ENCODE data around the gene ZNF346. TPM values are rescaled to one million over a fixed set of nuclear protein-coding genes. Genes with fewer than 3 reads are reported as not detected.
A peak's percentile ranks its signal among the peaks of the same experiment; 100 is the strongest.
"Not testable (repeated sequence)": the region's sequence is repeated elsewhere in the genome, so short reads cannot be mapped to it uniquely, and the experiment has no call there.

ZNF346 gene
- total RNA-seq, 2 donors from 2014 or later: 23.5 to 46.9 TPM

- no peak for ATAC-seq
- no peak overlapping the region for H3K4me3 Mint-ChIP-seq
Measured at GRCh38 chr5:176996780-176997179, 25.7 kb upstream of the ZNF346 start.

GRCh38 chr5:176998828-176999227 is 23.7 kb upstream of the ZNF346 start:
- ATAC-seq: no peak
- H3K27me3 Mint-ChIP-seq: no peaks in the 10 kb centered on the region
- H3K4me3 Mint-ChIP-seq: no peak overlapping the region
- H3K4me1 Mint-ChIP-seq (ENCODE audit: low read depth in 2 of 2): peaks cover 41 to 59% of the 10 kb centered on the region in 2 donors
- H3K36me3 Mint-ChIP-seq: no peaks in the 10 kb centered on the region
- no peak overlapping the region for H3K27ac Mint-ChIP-seq
- H3K9me3 Mint-ChIP-seq: no peaks in the 10 kb centered on the region
- DNase-seq (ENCODE audit: low spot score): no peak

More at GRCh38 chr5:176996780-176997179, 25.7 kb upstream of the ZNF346 start:
- Mint-ChIP-seq H3K9me3 (no peaks in the 10 kb centered on the region), H3K36me3 (no peaks in the 10 kb centered on the region), H3K27ac (no peak overlapping the region), H3K4me1 (ENCODE audit: low read depth in 2 of 2) (peaks cover 38 to 54% of the 10 kb centered on the region in 2 donors), H3K27me3 (no peaks in the 10 kb centered on the region)
- no peak for DNase-seq (ENCODE audit: low spot score)

GRCh38 chr5:176999526-176999925 is 23.0 kb upstream of the ZNF346 start:
- H3K9me3 Mint-ChIP-seq; H3K4me3 Mint-ChIP-seq; H3K27me3 Mint-ChIP-seq; DNase-seq (ENCODE audit: low spot score); H3K36me3 Mint-ChIP-seq; ATAC-seq; H3K27ac Mint-ChIP-seq: not testable (repeated sequence)
- peaks cover 38 to 58% of the 10 kb centered on the region in 2 donors for H3K4me1 Mint-ChIP-seq (ENCODE audit: low read depth in 2 of 2)

GRCh38 chr5:177003649-177004048 is 18.8 kb upstream of the ZNF346 start:
- H3K9me3 Mint-ChIP-seq: no peaks in the 10 kb centered on the region
- peaks cover 10% of the 10 kb centered on the region for H3K36me3 Mint-ChIP-seq
- ATAC-seq: no peak
- no peak overlapping the region for H3K27ac Mint-ChIP-seq
- DNase-seq (ENCODE audit: low spot score): no peak
- H3K4me1 Mint-ChIP-seq (ENCODE audit: low read depth in 2 of 2): peaks cover 23 to 42% of the 10 kb centered on the region in 2 donors
- no peak overlapping the region for H3K4me3 Mint-ChIP-seq
- H3K27me3 Mint-ChIP-seq: no peaks in the 10 kb centered on the region

- DNase-seq (ENCODE audit: low spot score) (no peak), ATAC-seq (no peak)
- H3K4me3 Mint-ChIP-seq: peak overlapping the region; percentile 97
- H3K27me3 Mint-ChIP-seq: no peaks in the 10 kb centered on the region
- H3K36me3 Mint-ChIP-seq: peaks cover 10% of the 10 kb centered on the region
- H3K9me3 Mint-ChIP-seq: no peaks in the 10 kb centered on the region
- H3K27ac Mint-ChIP-seq: peak overlapping the region; percentile 91 to 92
- H3K4me1 Mint-ChIP-seq (ENCODE audit: low read depth in 2 of 2): peaks cover 17 to 35% of the 10 kb centered on the region in 2 donors
Measured at GRCh38 chr5:177004961-177005360, 17.5 kb upstream of the ZNF346 start.

- H3K4me3 Mint-ChIP-seq: peak overlapping the region; percentile 97
- no peaks in the 10 kb centered on the region for H3K27me3 Mint-ChIP-seq
- H3K9me3 Mint-ChIP-seq: no peaks in the 10 kb centered on the region
- DNase-seq (ENCODE audit: low spot score) (peak; percentile 75), ATAC-seq (peak; percentile 62)
- H3K36me3 Mint-ChIP-seq: peaks cover 10% of the 10 kb centered on the region
- peak overlapping the region; percentile 91 to 92 for H3K27ac Mint-ChIP-seq
- peaks cover 15 to 31% of the 10 kb centered on the region in 2 donors for H3K4me1 Mint-ChIP-seq (ENCODE audit: low read depth in 2 of 2)
Measured at GRCh38 chr5:177005619-177006264, 16.8 kb upstream of the ZNF346 start.

GRCh38 chr5:177006265-177006972 is 16.1 kb upstream of the ZNF346 start, which contains the start of gene UIMC1:
Gene UIMC1, minus strand, starts transcription at chr5:177006779. Its CDS starts 24,164 bp downstream, at chr5:176982615.
- ATAC-seq: peak; percentile 95 to 97
- Mint-ChIP-seq H3K27ac (peak within 1 kb of the TSS; percentile 92 to 97), H3K9me3 (no peaks in the 10 kb centered on the region), H3K4me1 (ENCODE audit: low read depth in 2 of 2) (peaks cover 12 to 25% of the 10 kb centered on the region in 2 donors), H3K27me3 (no peaks in the 10 kb centered on the region), H3K4me3 (peak within 1 kb of the TSS; percentile 97), H3K36me3 (peaks cover 10% of the 10 kb centered on the region)
- peak; percentile 94 for DNase-seq (ENCODE audit: low spot score)

GRCh38 chr5:177008716-177009115 is 13.8 kb upstream of the ZNF346 start:
- Mint-ChIP-seq H3K9me3 (no peaks in the 10 kb centered on the region), H3K27me3 (no peaks in the 10 kb centered on the region), H3K36me3 (peaks cover 10% of the 10 kb centered on the region), H3K27ac (peak overlapping the region in 1 of 2 donors; percentile 12), H3K4me3 (peak overlapping the region; percentile 65), H3K4me1 (ENCODE audit: low read depth in 2 of 2) (peaks cover 9 to 20% of the 10 kb centered on the region in 2 donors)
- DNase-seq (ENCODE audit: low spot score) (no peak), ATAC-seq (no peak)

GRCh38 chr5:177010153-177010552 is 12.3 kb upstream of the ZNF346 start:
- H3K27me3 Mint-ChIP-seq: no peaks in the 10 kb centered on the region
- DNase-seq (ENCODE audit: low spot score) (no peak), ATAC-seq (no peak)
- peaks cover 8 to 13% of the 10 kb centered on the region in 2 donors for H3K4me1 Mint-ChIP-seq (ENCODE audit: low read depth in 2 of 2)
- H3K27ac Mint-ChIP-seq: no peak overlapping the region
- H3K4me3 Mint-ChIP-seq: no peak overlapping the region
- H3K36me3 Mint-ChIP-seq: peaks cover 10% of the 10 kb centered on the region
- H3K9me3 Mint-ChIP-seq: no peaks in the 10 kb centered on the region

GRCh38 chr5:177015156-177015555 is 7.3 kb upstream of the ZNF346 start:
- H3K27ac Mint-ChIP-seq: no peak overlapping the region
- H3K9me3 Mint-ChIP-seq: no peaks in the 10 kb centered on the region
- no peak overlapping the region for H3K4me3 Mint-ChIP-seq
- H3K4me1 Mint-ChIP-seq (ENCODE audit: low read depth in 2 of 2): no peaks in the 10 kb centered on the region
- H3K36me3 Mint-ChIP-seq: no peaks in the 10 kb centered on the region
- no peaks in the 10 kb centered on the region for H3K27me3 Mint-ChIP-seq
- no peak for ATAC-seq
- DNase-seq (ENCODE audit: low spot score): no peak

- no peak overlapping the region for H3K4me3 Mint-ChIP-seq
- no peaks in the 10 kb centered on the region for H3K27me3 Mint-ChIP-seq
- H3K27ac Mint-ChIP-seq: no peak overlapping the region
- ATAC-seq (no peak), DNase-seq (ENCODE audit: low spot score) (no peak)
- H3K9me3 Mint-ChIP-seq: no peaks in the 10 kb centered on the region
- no peaks in the 10 kb centered on the region for H3K36me3 Mint-ChIP-seq
- peaks cover 13 to 19% of the 10 kb centered on the region in 2 donors for H3K4me1 Mint-ChIP-seq (ENCODE audit: low read depth in 2 of 2)
Measured at GRCh38 chr5:177018341-177018740, 4.2 kb upstream of the ZNF346 start.

GRCh38 chr5:177020033-177020432 is 2.5 kb upstream of the ZNF346 start:
- Mint-ChIP-seq H3K27me3 (no peaks in the 10 kb centered on the region), H3K4me3 (no peak overlapping the region), H3K27ac (no peak overlapping the region), H3K9me3 (no peaks in the 10 kb centered on the region), H3K4me1 (ENCODE audit: low read depth in 2 of 2) (peaks cover 25 to 32% of the 10 kb centered on the region in 2 donors), H3K36me3 (no peaks in the 10 kb centered on the region)
- DNase-seq (ENCODE audit: low spot score) (no peak), ATAC-seq (no peak)

- Mint-ChIP-seq H3K36me3 (no peaks in the 10 kb centered on the region), H3K27ac (peak overlapping the region; percentile 95 to 98), H3K4me1 (ENCODE audit: low read depth in 2 of 2) (peaks cover 27 to 38% of the 10 kb centered on the region in 2 donors), H3K9me3 (no peaks in the 10 kb centered on the region), H3K27me3 (no peaks in the 10 kb centered on the region), H3K4me3 (peak overlapping the region; percentile 100)
- no peak for ATAC-seq
- no peak for DNase-seq (ENCODE audit: low spot score)
Measured at GRCh38 chr5:177023303-177023664, 788 bp downstream of the ZNF346 start.

GRCh38 chr5:177024559-177024958 is 2.1 kb downstream of the ZNF346 start:
- DNase-seq (ENCODE audit: low spot score): no peak
- no peak for ATAC-seq
- no peaks in the 10 kb centered on the region for H3K9me3 Mint-ChIP-seq
- H3K4me1 Mint-ChIP-seq (ENCODE audit: low read depth in 2 of 2): peaks cover 27 to 38% of the 10 kb centered on the region in 2 donors
- H3K36me3 Mint-ChIP-seq: peaks cover 4% of the 10 kb centered on the region
- peak overlapping the region in 1 of 2 donors; percentile 10 for H3K27ac Mint-ChIP-seq
- no peaks in the 10 kb centered on the region for H3K27me3 Mint-ChIP-seq
- peak overlapping the region; percentile 59 for H3K4me3 Mint-ChIP-seq
